ENCODE measurements around the gene CLASP1. TPM values are rescaled to one million over a fixed set of nuclear protein-coding genes. Genes with fewer than 3 reads are reported as not detected.

CLASP1 gene
- total and polyA plus RNA-seq, 2 experiments from 2014 or later, result 16.6 to 56.3 TPM

DNA sequence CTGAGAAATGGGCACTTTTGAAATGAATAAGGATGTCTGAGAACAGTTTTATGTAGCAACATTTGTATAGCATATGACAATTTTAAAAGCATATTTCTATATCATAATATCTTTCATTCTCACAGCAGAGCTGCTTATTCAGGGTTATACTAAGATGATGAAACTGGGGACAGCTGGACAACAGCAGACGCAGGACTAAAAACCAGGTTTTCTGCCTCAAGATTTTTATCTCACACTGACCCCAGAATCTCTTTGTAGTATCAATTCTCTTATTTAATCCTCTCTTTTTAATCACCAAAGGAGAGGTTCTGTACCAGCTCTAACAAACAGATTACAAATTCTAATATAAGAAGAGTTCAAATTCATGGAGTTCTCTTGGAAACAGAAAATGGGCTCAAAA lies 290.1 kb downstream of the CLASP1 start:
- Mint-ChIP-seq H3K27ac (no peak overlapping the region), H3K4me1 (no peaks in the 10 kb centered on the region), H3K4me3 (no peak overlapping the region), H3K27me3 (ENCODE audit: insufficient read depth, low read depth, poor library complexity) (peaks cover 4% of the 10 kb centered on the region), H3K9me3 (no peaks in the 10 kb centered on the region), H3K36me3 (ENCODE audit: low read depth) (peaks cover 21% of the 10 kb centered on the region)
- Histone ChIP-seq H3K36me3 (ENCODE audit: insufficient read depth) (peaks cover 19% of the 10 kb centered on the region), H3F3A (replicated peaks; ENCODE audit: low read depth) (0 out of 2 replicates have a peak, but pooled peaks cover 2% of the 10 kb centered on the region), H3K27me3 (ENCODE audit: insufficient read depth) (no peaks in the 10 kb centered on the region), H2AFZ (no peak overlapping the region), H3K4me1 (ENCODE audit: insufficient read depth) (no peaks in the 10 kb centered on the region), H3K4me2 (no peak overlapping the region), H3K9me2 (ENCODE audit: insufficient read depth) (no peaks in the 10 kb centered on the region), H3K4me3 (no peak overlapping the region), H3K27ac (ENCODE audit: low read depth) (no peak overlapping the region), H4K20me1 (replicated peaks; ENCODE audit: insufficient read depth) (peaks cover 11% of the 10 kb centered on the region), H3K79me2 (replicated peaks; ENCODE audit: insufficient read depth) (no peaks in the 10 kb centered on the region)
- ATAC-seq (no peak), DNase-seq (ENCODE audit: low spot score) (no peak)
- TF ChIP-seq, protein P1, sequence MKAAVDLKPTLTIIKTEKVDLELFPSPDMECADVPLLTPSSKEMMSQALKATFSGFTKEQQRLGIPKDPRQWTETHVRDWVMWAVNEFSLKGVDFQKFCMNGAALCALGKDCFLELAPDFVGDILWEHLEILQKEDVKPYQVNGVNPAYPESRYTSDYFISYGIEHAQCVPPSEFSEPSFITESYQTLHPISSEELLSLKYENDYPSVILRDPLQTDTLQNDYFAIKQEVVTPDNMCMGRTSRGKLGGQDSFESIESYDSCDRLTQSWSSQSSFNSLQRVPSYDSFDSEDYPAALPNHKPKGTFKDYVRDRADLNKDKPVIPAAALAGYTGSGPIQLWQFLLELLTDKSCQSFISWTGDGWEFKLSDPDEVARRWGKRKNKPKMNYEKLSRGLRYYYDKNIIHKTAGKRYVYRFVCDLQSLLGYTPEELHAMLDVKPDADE (IDR thresholded peaks at IDR 0.05), result no peak
- TF ChIP-seq NANOG (IDR thresholded peaks at IDR 0.05; ENCODE audit: borderline replicate concordance) (no peak), ZNF114 (CRISPR knock-in tag; IDR thresholded peaks at IDR 0.05) (no peak), EZH2 (IDR thresholded peaks at IDR 0.05; ENCODE audit: low read depth, unreplicated experiment) (no peak), ZNF331 (CRISPR knock-in tag; IDR thresholded peaks at IDR 0.05; ENCODE audit: low read depth) (no peak), JUNB (IDR thresholded peaks at IDR 0.05; ENCODE audit: unreplicated experiment) (no peak), POLR2AphosphoS5 (IDR thresholded peaks at IDR 0.05; ENCODE audit: low read depth) (no peak), EZH2phosphoT487 (IDR thresholded peaks at IDR 0.05; ENCODE audit: unreplicated experiment) (no peak), CREB1 (CRISPR knock-in tag; IDR thresholded peaks at IDR 0.05; ENCODE audit: low read depth) (no peak)
- TF ChIP-seq, protein P2, sequence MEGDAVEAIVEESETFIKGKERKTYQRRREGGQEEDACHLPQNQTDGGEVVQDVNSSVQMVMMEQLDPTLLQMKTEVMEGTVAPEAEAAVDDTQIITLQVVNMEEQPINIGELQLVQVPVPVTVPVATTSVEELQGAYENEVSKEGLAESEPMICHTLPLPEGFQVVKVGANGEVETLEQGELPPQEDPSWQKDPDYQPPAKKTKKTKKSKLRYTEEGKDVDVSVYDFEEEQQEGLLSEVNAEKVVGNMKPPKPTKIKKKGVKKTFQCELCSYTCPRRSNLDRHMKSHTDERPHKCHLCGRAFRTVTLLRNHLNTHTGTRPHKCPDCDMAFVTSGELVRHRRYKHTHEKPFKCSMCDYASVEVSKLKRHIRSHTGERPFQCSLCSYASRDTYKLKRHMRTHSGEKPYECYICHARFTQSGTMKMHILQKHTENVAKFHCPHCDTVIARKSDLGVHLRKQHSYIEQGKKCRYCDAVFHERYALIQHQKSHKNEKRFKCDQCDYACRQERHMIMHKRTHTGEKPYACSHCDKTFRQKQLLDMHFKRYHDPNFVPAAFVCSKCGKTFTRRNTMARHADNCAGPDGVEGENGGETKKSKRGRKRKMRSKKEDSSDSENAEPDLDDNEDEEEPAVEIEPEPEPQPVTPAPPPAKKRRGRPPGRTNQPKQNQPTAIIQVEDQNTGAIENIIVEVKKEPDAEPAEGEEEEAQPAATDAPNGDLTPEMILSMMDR (conservative IDR thresholded peaks at IDR 0.05; ENCODE audit: low read depth in 2 of 2), result no peak
- TF ChIP-seq, protein P3, sequence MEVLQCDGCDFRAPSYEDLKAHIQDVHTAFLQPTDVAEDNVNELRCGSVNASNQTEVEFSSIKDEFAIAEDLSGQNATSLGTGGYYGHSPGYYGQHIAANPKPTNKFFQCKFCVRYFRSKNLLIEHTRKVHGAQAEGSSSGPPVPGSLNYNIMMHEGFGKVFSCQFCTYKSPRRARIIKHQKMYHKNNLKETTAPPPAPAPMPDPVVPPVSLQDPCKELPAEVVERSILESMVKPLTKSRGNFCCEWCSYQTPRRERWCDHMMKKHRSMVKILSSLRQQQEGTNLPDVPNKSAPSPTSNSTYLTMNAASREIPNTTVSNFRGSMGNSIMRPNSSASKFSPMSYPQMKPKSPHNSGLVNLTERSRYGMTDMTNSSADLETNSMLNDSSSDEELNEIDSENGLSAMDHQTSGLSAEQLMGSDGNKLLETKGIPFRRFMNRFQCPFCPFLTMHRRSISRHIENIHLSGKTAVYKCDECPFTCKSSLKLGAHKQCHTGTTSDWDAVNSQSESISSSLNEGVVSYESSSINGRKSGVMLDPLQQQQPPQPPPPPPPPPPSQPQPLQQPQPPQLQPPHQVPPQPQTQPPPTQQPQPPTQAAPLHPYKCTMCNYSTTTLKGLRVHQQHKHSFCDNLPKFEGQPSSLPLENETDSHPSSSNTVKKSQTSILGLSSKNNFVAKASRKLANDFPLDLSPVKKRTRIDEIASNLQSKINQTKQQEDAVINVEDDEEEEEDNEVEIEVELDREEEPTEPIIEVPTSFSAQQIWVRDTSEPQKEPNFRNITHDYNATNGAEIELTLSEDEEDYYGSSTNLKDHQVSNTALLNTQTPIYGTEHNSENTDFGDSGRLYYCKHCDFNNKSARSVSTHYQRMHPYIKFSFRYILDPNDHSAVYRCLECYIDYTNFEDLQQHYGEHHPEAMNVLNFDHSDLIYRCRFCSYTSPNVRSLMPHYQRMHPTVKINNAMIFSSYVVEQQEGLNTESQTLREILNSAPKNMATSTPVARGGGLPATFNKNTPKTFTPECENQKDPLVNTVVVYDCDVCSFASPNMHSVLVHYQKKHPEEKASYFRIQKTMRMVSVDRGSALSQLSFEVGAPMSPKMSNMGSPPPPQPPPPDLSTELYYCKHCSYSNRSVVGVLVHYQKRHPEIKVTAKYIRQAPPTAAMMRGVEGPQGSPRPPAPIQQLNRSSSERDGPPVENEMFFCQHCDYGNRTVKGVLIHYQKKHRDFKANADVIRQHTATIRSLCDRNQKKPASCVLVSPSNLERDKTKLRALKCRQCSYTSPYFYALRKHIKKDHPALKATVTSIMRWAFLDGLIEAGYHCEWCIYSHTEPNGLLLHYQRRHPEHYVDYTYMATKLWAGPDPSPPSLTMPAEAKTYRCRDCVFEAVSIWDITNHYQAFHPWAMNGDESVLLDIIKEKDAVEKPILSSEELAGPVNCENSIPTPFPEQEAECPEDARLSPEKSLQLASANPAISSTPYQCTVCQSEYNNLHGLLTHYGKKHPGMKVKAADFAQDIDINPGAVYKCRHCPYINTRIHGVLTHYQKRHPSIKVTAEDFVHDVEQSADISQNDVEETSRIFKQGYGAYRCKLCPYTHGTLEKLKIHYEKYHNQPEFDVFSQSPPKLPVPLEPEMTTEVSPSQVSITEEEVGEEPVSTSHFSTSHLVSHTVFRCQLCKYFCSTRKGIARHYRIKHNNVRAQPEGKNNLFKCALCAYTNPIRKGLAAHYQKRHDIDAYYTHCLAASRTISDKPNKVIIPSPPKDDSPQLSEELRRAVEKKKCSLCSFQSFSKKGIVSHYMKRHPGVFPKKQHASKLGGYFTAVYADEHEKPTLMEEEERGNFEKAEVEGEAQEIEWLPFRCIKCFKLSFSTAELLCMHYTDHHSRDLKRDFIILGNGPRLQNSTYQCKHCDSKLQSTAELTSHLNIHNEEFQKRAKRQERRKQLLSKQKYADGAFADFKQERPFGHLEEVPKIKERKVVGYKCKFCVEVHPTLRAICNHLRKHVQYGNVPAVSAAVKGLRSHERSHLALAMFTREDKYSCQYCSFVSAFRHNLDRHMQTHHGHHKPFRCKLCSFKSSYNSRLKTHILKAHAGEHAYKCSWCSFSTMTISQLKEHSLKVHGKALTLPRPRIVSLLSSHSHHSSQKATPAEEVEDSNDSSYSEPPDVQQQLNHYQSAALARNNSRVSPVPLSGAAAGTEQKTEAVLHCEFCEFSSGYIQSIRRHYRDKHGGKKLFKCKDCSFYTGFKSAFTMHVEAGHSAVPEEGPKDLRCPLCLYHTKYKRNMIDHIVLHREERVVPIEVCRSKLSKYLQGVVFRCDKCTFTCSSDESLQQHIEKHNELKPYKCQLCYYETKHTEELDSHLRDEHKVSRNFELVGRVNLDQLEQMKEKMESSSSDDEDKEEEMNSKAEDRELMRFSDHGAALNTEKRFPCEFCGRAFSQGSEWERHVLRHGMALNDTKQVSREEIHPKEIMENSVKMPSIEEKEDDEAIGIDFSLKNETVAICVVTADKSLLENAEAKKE (CRISPR knock-in tag; IDR thresholded peaks at IDR 0.05), result no peak
